Uterus (tissue), 2 donors: ENCODE data around the gene ZNF716.

ENCODE experiments used
- CTCF ChIP-seq, 4 experiments: fragments of 200-600 bp in 2 of 4; fragments of 450-650 bp in 2 of 4; sonication (generic) in 2 of 4; IDR thresholded peaks; one replicate each; pipeline ENCODE4 v1.5.1; 2016 to 2019; ENCODE audit warnings: antibody characterized with exemption in 4 of 4, mild to moderate bottlenecking in 2 of 4, moderate library complexity in 1 of 4
- POLR2A ChIP-seq, 2 donors: fragments of 450-650 bp; IDR thresholded peaks; one replicate each; pipeline ENCODE4 v1.6.1; 2016; ENCODE audit warnings: antibody characterized with exemption in 2 of 2, mild to moderate bottlenecking in 1 of 2, moderate library complexity in 1 of 2

GRCh38 chr7:57505176-57505575 is 55.2 kb downstream of the ZNF716 start:
- TF ChIP-seq CTCF (IDR thresholded peaks at IDR 0.05) (no peak), POLR2A (IDR thresholded peaks at IDR 0.05) (no peak)
